SIG-M5 treated with dmso at 0.1 percent for 504 hours (cell line): ENCODE results near the gene MCTP1.

Experiments used
- DNase-seq: peaks from one replicate; lab custom pipeline; 2025; ENCODE audit not compliant: unreplicated experiment; lab: John Stamatoyannopoulos, UW

MCTP1 gene

DNA sequence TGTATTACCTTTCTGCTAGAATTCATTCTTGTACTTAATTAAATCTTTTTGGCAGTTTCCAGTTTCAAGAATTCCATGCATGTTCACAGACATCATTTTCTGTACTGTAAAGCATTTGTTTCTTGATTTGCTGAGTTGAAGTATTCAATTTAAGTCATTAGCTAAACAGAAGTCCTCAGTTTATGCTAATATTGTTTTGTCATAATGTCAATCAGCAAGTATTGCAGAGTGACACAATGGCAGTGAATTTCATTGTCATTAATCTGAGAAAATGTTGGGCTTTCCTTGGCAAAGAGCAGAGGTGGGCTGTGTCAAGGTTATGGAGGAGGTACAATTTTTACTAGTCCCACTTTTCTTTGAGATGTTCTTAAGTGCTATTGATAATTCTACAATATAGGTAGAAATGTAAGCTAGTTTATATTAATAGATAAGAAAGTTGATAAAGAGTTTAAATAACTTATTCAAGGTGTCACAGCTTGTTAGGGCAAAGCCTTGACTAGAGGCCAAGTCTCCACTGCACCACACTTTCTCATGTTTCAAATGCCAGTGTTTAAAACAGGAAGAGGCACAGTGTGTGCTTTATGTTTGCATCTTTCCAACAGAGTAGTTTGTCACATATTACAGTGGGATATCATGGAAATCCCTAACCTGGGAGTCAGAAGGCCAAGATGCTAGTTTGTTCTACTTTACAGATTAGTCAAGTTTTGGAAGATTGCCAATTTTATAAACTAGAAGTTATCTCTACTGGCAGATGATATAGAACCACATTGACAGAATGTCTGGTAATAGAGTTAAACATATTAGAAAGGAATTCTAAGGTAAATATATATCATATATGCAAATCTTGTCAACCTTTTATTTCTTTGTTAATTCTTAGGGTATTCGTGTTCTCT is 610.2 kb downstream of the MCTP1 start:
- DNase-seq, result no peak

GRCh38 chr5:94672746-94673145 is 612.1 kb downstream of the MCTP1 start:
- no peak for DNase-seq

GRCh38 chr5:94670726-94671125 is 614.2 kb downstream of the MCTP1 start:
- DNase-seq, result no peak

DNA sequence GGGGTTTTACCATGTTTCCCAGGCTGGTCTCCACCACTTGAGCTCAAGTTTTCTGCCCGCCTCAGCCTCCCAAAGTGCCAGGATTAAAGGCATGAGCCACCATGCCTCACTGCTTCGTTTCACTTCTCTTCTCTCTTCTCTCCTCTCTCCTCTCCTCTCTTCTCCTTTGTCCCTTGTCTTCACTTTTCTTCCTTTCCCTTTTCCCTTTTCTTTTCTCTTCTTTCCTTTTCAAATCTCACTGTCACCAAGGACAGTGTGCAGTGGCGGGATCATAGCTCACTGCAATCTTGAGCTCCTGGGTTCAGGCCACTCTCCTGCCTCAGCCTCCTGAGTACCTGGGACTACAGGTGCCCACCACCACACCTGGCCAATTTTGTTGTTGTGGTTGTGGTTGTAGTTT is 617.0 kb downstream of the MCTP1 start:
- DNase-seq, result no peak

DNA sequence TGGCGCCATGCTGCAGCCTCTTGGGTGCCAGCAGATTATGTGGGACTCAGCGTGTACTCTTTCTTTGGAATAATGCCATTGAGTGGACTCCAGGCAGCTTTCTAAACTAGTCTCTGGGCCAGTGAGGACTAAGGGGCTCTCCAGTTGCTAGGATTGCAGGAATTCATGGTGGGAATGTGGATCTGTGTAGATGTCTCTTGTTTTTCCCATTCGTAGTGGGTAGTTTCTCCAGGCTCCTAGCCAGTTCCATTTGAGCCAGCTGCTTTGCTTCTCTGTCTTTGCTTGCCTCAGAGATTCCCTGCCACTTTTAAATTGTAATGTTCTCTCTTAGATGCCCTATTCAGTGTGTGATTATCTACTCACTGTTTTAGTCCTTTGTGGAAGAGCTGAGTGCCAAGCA is 623.8 kb downstream of the MCTP1 start:
- no peak for DNase-seq

GRCh38 chr5:94660506-94660905 is 624.4 kb downstream of the MCTP1 start:
- DNase-seq, result no peak

GRCh38 chr5:94658272-94658671 is 626.6 kb downstream of the MCTP1 start:
- no peak for DNase-seq
